ENCODE results near the gene C1orf87. TPM values are rescaled to one million over a fixed set of nuclear protein-coding genes. Genes with fewer than 3 reads are reported as not detected.

Gene C1orf87
- total RNA-seq, 1 donor from 2014 or later, result not detected

DNA sequence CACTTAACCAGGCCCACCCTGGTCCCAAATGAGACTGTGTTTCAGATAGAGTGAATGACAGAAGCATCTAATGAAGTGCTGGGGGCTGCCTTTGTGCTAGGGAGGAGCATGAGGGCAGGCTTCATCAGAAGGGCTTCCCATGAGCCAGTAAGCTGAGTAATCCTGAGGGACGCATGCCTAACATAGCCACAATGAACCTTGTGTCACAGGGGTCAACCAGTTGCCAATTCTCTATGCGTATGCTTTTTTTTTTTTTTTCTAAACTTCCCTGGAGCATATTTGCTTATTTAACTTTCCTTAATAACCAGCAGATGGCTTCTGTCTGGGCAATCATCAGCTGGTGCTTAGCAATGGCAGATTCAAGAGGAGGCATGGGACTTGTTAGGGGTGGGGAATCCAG lies 121.5 kb downstream of the C1orf87 start:
- ATAC-seq (no peak), DNase-seq (ENCODE audit: low spot score) (no peak)

DNA sequence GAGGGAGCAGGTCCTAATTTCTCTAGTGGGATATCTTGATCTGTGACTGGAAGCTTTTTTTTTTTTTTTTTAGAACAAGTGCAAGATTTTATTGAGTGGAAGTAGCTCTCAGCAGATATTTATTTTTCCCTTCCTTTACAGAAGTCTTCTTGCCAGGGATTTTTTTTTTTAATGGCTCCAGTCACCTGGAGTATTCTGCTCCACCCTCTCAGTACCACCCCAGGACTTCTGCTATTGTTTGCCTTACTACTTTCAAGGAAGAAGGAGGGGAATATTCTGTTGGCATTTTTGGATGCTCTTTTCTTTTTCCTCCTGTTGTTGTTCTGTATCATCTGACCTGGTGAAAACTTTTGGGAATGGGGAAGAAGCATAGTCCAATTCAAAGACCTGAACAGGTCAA lies 123.9 kb downstream of the C1orf87 start:
- no peak for ATAC-seq
- DNase-seq (ENCODE audit: low spot score), result no peak

DNA sequence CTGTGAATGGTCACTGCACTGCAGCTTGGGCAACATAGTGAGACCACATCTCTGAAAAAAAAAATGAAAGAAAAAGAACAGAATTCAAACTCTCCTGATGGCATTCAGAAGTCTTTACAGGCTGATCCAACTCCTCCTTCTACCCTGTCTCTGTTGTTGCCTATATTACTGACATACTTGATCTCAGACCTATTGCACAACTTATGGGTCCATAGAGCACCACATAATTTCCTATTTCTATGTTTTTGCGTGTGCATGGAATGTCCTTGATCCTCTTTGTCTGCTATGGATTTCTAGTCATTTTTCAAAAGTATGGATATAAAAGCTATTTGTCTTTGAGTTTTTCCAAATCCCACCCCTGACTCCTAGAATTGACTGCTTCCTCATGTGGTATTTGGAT lies 124.6 kb downstream of the C1orf87 start:
- DNase-seq (ENCODE audit: low spot score), result no peak
- ATAC-seq, result no peak

DNA sequence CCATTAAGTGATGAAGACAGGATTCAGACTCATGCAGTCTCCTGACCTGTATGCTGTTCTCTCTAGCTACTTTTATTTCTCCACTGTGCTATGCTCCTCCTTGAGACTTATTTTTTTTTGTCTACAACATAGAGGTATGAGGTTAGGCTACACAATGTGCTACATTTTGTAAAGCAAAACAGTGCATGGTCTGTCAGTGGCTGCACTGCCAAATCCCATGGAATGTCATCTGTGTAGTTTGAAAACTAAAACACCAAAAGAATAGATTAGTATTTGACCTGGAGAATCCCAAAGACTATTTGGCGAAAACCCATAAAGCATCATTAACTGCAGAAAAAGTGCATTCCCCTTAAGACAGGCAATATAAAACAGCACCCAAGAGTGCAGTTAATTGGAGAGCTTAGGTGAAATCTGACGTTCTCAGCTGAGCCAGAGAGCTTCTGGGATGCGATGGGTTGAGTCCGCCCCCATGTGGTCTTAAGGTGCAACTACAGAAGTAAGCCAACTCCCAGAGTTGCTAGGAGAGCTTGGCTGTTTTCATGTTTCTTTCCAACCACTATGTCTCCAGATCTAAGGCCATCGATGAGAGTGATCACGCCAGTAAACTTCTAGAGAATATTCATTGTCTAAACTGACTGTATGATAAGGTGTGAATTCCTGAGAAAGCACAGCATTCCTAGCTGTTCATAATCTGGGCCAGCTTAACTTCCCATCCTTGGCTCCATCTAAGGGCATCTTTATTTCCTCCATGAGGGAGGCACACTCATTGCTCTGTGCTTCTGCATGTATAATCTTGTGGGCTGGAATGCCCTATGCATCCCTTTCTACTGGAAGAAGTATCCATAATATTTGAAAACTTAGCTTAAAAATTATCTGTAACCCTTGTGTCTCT lies 126.3 kb downstream of the C1orf87 start:
- peak; percentile 65 for DNase-seq (ENCODE audit: low spot score)
- peak; percentile 99 for ATAC-seq

DNA sequence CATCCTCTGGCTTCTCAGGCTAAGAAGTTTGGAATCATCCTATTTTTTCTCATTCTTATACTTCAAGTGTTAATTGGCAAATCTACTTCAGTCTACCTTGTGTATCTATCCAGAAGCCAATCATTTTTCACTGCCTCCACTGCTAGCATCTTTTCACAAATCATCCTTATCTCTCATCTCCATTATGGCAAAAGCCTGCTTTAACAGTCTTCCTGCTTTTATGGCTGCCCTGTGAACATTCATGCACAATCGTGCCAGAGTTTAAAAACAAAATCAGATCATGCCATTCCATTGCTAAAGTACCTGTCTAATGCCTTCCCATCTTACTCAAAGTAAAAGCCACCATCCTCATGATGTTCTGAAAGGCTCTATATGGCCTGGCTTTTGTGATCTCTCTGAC lies 127.8 kb downstream of the C1orf87 start:
- DNase-seq (ENCODE audit: low spot score) (no peak), ATAC-seq (no peak)

Other genes with a start within 250 kb of the C1orf87 start
- gene CYP2J2, start 147.0 kb downstream of the C1orf87 start, total RNA-seq, result 61.9 TPM

All from left lobe of liver (tissue), 2 donors.